ENCODE results near the gene BARX2.

DNA sequence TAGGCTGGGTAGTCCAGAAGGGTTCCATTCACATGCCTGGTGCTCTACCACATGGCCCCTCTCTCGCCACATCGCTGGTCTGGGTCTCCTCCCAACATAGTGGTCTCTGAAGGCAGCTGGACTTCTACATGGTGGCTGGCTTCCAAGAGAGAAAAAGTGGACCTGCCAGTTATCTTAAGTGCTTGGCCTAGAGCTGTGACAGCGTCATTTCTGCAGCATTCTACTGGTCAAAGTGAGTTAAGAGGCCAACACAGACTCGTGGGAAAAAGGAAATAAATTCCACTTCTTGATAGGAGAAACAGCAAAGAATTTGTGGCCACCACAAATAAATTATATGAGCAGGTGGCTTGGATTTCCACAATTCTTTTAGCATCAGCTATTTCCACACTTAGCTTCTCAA is 21.0 kb upstream of the BARX2 start:
- TF ChIP-seq, protein P1, sequence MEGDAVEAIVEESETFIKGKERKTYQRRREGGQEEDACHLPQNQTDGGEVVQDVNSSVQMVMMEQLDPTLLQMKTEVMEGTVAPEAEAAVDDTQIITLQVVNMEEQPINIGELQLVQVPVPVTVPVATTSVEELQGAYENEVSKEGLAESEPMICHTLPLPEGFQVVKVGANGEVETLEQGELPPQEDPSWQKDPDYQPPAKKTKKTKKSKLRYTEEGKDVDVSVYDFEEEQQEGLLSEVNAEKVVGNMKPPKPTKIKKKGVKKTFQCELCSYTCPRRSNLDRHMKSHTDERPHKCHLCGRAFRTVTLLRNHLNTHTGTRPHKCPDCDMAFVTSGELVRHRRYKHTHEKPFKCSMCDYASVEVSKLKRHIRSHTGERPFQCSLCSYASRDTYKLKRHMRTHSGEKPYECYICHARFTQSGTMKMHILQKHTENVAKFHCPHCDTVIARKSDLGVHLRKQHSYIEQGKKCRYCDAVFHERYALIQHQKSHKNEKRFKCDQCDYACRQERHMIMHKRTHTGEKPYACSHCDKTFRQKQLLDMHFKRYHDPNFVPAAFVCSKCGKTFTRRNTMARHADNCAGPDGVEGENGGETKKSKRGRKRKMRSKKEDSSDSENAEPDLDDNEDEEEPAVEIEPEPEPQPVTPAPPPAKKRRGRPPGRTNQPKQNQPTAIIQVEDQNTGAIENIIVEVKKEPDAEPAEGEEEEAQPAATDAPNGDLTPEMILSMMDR (IDR thresholded peaks at IDR 0.05): no peak
- TF ChIP-seq POLR2A (IDR thresholded peaks at IDR 0.05) (no peak), EP300 (IDR thresholded peaks at IDR 0.05) (no peak)
